IPS-15b (cell line): ENCODE measurements around the gene B9D1.
A peak's percentile ranks its signal among the peaks of the same experiment; 100 is the strongest.

Experiments
- H3K27me3 ChIP-seq: one replicate; pipeline ENCODE4 v1.6.1; 2013; ENCODE audit warnings: low read length; ENCODE audit not compliant: control insufficient read depth, insufficient read depth
- H3K36me3 ChIP-seq: one replicate; pipeline ENCODE4 v1.6.1; 2013; ENCODE audit warnings: low read length; ENCODE audit not compliant: control insufficient read depth, insufficient read depth
- H3K4me1 ChIP-seq: one replicate; pipeline ENCODE4 v1.6.1; 2013; ENCODE audit warnings: mild to moderate bottlenecking, low read length; ENCODE audit not compliant: control insufficient read depth, insufficient read depth
- H3K4me3 ChIP-seq: one replicate; pipeline ENCODE4 v1.5.1; 2013; ENCODE audit warnings: low read depth, low read length
- H3K9ac ChIP-seq: one replicate; pipeline ENCODE4 v1.6.1; 2013; ENCODE audit warnings: low read depth, mild to moderate bottlenecking, low read length
- H3K9me3 ChIP-seq: one replicate; pipeline ENCODE4 v1.6.1; 2013; ENCODE audit warnings: mild to moderate bottlenecking, low read length; ENCODE audit not compliant: control insufficient read depth, insufficient read depth

The B9D1 gene

GRCh38 chr17:19379361-19380065 is 17.0 kb upstream of the B9D1 start:
- Histone ChIP-seq H3K4me3 (peak overlapping the region; percentile 93), H3K9me3 (no peaks in the 10 kb centered on the region), H3K9ac (no peak overlapping the region), H3K4me1 (peaks cover 5% of the 10 kb centered on the region), H3K36me3 (peaks cover 48% of the 10 kb centered on the region), H3K27me3 (no peaks in the 10 kb centered on the region)

- Histone ChIP-seq H3K9ac (peak within 1 kb of the TSS; percentile 90), H3K9me3 (no peaks in the 10 kb centered on the region), H3K4me1 (peaks cover 5% of the 10 kb centered on the region), H3K36me3 (peaks cover 40% of the 10 kb centered on the region), H3K27me3 (no peaks in the 10 kb centered on the region), H3K4me3 (peak within 1 kb of the TSS; percentile 93)
Measured at GRCh38 chr17:19378416-19379360, 16.2 kb upstream of the B9D1 start, which contains the start of gene MAPK7. MAPK7 (plus strand) TSS chr17:19378498; CDS start chr17:19378901, 403 bp downstream.

- H3K4me1 ChIP-seq: peaks cover 9% of the 10 kb centered on the region
- no peaks in the 10 kb centered on the region for H3K27me3 ChIP-seq
- peaks cover 33% of the 10 kb centered on the region for H3K36me3 ChIP-seq
- peak overlapping the region; percentile 90 for H3K9ac ChIP-seq
- H3K9me3 ChIP-seq: no peaks in the 10 kb centered on the region
- peak overlapping the region; percentile 93 for H3K4me3 ChIP-seq
Measured at GRCh38 chr17:19377602-19378415, 15.3 kb upstream of the B9D1 start.

- Histone ChIP-seq H3K4me1 (peaks cover 9% of the 10 kb centered on the region), H3K9ac (no peak overlapping the region), H3K36me3 (peaks cover 24% of the 10 kb centered on the region), H3K4me3 (peak overlapping the region; percentile 89), H3K9me3 (no peaks in the 10 kb centered on the region), H3K27me3 (no peaks in the 10 kb centered on the region)
Measured at GRCh38 chr17:19376811-19377210, 14.3 kb upstream of the B9D1 start.

GRCh38 chr17:19375732-19376131 is 13.2 kb upstream of the B9D1 start:
- Histone ChIP-seq H3K9me3 (no peaks in the 10 kb centered on the region), H3K4me3 (no peak overlapping the region), H3K4me1 (peaks cover 9% of the 10 kb centered on the region), H3K9ac (no peak overlapping the region), H3K27me3 (no peaks in the 10 kb centered on the region), H3K36me3 (peaks cover 13% of the 10 kb centered on the region)

GRCh38 chr17:19374136-19374535 is 11.6 kb upstream of the B9D1 start:
- Histone ChIP-seq H3K27me3 (no peaks in the 10 kb centered on the region), H3K9ac (no peak overlapping the region), H3K4me3 (no peak overlapping the region), H3K36me3 (no peaks in the 10 kb centered on the region), H3K4me1 (peaks cover 4% of the 10 kb centered on the region), H3K9me3 (no peaks in the 10 kb centered on the region)

- H3K36me3 ChIP-seq: no peaks in the 10 kb centered on the region
- H3K9ac ChIP-seq: no peak overlapping the region
- H3K27me3 ChIP-seq: no peaks in the 10 kb centered on the region
- no peaks in the 10 kb centered on the region for H3K9me3 ChIP-seq
- no peak overlapping the region for H3K4me3 ChIP-seq
- H3K4me1 ChIP-seq: peaks cover 4% of the 10 kb centered on the region
Measured at GRCh38 chr17:19372866-19373504, 10.5 kb upstream of the B9D1 start.

- Histone ChIP-seq H3K27me3 (no peaks in the 10 kb centered on the region), H3K36me3 (no peaks in the 10 kb centered on the region), H3K9me3 (no peaks in the 10 kb centered on the region), H3K4me3 (no peak overlapping the region), H3K4me1 (peaks cover 4% of the 10 kb centered on the region), H3K9ac (no peak overlapping the region)
Measured at GRCh38 chr17:19372439-19372838, 9.9 kb upstream of the B9D1 start.

- no peak overlapping the region for H3K4me3 ChIP-seq
- no peaks in the 10 kb centered on the region for H3K36me3 ChIP-seq
- peaks cover 4% of the 10 kb centered on the region for H3K4me1 ChIP-seq
- H3K9ac ChIP-seq: no peak overlapping the region
- no peaks in the 10 kb centered on the region for H3K9me3 ChIP-seq
- no peaks in the 10 kb centered on the region for H3K27me3 ChIP-seq
Measured at GRCh38 chr17:19372011-19372370, 9.5 kb upstream of the B9D1 start.

- Histone ChIP-seq H3K4me3 (no peak overlapping the region), H3K9me3 (no peaks in the 10 kb centered on the region), H3K4me1 (peaks cover 4% of the 10 kb centered on the region), H3K36me3 (no peaks in the 10 kb centered on the region), H3K9ac (no peak overlapping the region), H3K27me3 (no peaks in the 10 kb centered on the region)
Measured at GRCh38 chr17:19371259-19372010, 8.9 kb upstream of the B9D1 start.
